Skeletal muscle tissue (tissue), 4 donors: ENCODE results near the gene DEPDC1B. TPM values are rescaled to one million over a fixed set of nuclear protein-coding genes. Genes with fewer than 3 reads are reported as not detected.

Experiments used
- H3K27ac ChIP-seq: one replicate; pipeline ENCODE4 v1.7.0; 2013; ENCODE audit warnings: mild to moderate bottlenecking, low read depth, low read length, inconsistent platforms
- H3K27me3 ChIP-seq, 3 donors: one replicate each; pipeline ENCODE4 v1.7.0; 2013; ENCODE audit warnings: low read length in 3 of 3; ENCODE audit not compliant: control insufficient read depth in 3 of 3, insufficient read depth in 3 of 3
- H3K36me3 ChIP-seq, 3 donors: one replicate each; pipeline ENCODE4 v1.7.0; 2013; ENCODE audit warnings: low read length in 3 of 3; ENCODE audit not compliant: control insufficient read depth in 3 of 3, insufficient read depth in 3 of 3
- H3K4me1 ChIP-seq, 3 donors: one replicate each; pipeline ENCODE4 v1.7.0; 2013; ENCODE audit warnings: low read length in 3 of 3, mild to moderate bottlenecking in 3 of 3; ENCODE audit not compliant: control insufficient read depth in 3 of 3, insufficient read depth in 3 of 3
- H3K4me3 ChIP-seq, 3 donors: one replicate each; pipeline ENCODE4 v1.7.0; 2013; ENCODE audit warnings: low read length in 3 of 3
- H3K9ac ChIP-seq, 3 donors: one replicate each; pipeline ENCODE4 v1.7.0; 2013; ENCODE audit warnings: low read length in 3 of 3, mild to moderate bottlenecking in 3 of 3, moderate library complexity in 2 of 3, low read depth in 1 of 3
- H3K9me3 ChIP-seq, 3 donors: one replicate each; pipeline ENCODE4 v1.7.0; 2013; ENCODE audit warnings: low read length in 3 of 3; ENCODE audit not compliant: control insufficient read depth in 3 of 3
- total RNA-seq: library from RNA; depleted of rRNA; stranded (reverse); fragments of >200 nt; gene quantifications from one replicate; pipeline ENCODE4 v1.2.3, GENCODE V29; 2014
- donor health status: Osteomylitis.

Gene DEPDC1B
- total RNA-seq, 1 donor from 2014 or later: 3.1 TPM

- H3K4me3 ChIP-seq: no peak overlapping the region
- no peaks in the 10 kb centered on the region for H3K36me3 ChIP-seq
- H3K9ac ChIP-seq: no peak overlapping the region
- peaks cover 0 to 3% (median 0%) of the 10 kb centered on the region in 3 donors for H3K9me3 ChIP-seq
- no peaks in the 10 kb centered on the region for H3K27me3 ChIP-seq
- H3K4me1 ChIP-seq: no peaks in the 10 kb centered on the region
- H3K27ac ChIP-seq: no peak overlapping the region
Measured at GRCh38 chr5:60651872-60652620, 47.9 kb downstream of the DEPDC1B start.

DNA sequence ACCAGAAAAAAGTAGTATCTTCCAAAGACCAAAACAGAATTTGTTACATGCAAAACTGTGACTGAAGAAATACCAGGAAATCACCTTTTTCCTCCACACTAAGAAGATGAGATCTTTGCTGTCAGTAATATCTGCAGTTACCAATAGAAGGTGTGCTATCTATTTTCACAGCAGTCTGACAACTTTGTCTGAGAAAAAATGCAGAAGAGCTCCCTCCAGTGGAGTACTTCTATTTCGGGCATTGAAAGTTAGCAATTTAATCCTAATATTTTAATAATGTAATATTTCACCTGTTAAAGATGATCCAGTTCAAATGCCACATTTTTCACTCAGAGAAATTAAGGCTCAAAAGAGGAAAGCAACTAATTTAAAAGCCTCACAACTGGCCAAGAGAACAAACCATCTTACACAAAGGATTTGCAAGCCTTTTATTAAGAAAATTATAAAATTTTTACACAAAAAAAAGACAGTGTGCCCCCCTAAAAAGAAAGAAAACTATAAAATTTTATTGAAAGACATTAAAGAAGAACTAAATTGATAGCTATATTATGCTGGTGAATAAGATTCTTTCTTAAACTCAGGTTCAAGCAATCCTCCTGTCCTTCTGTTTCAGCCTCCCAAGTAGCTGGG, 50.6 kb downstream of the DEPDC1B start:
- Histone ChIP-seq H3K9me3 (no peaks in the 10 kb centered on the region), H3K9ac (no peak overlapping the region), H3K4me3 (no peak overlapping the region), H3K4me1 (no peaks in the 10 kb centered on the region), H3K27ac (no peak overlapping the region), H3K27me3 (no peaks in the 10 kb centered on the region), H3K36me3 (no peaks in the 10 kb centered on the region)

GRCh38 chr5:60648175-60648574, 51.8 kb downstream of the DEPDC1B start:
- Histone ChIP-seq H3K27ac (no peak overlapping the region), H3K9me3 (no peaks in the 10 kb centered on the region), H3K27me3 (no peaks in the 10 kb centered on the region), H3K4me1 (no peaks in the 10 kb centered on the region), H3K36me3 (no peaks in the 10 kb centered on the region), H3K4me3 (no peak overlapping the region), H3K9ac (no peak overlapping the region)

DNA sequence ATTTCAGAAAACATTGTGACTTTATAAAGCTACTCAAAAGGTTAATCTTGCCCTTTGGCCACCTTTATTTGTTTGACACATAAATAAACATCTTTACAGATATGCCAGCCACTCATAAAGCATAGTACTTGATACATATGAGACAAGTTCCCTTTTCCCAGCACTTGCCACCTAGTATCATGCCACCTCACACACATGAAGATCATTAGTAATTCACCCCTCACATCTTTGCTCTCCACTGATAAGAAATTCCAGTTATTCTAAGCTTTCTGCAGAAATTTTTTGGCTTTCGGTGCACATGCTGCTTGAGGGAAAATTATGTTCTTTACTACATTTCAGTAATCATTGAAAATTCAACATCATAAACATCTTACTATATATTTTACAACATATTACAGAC, 59.1 kb downstream of the DEPDC1B start:
- Histone ChIP-seq H3K4me1 (no peaks in the 10 kb centered on the region), H3K9ac (no peak overlapping the region), H3K9me3 (no peaks in the 10 kb centered on the region), H3K36me3 (no peaks in the 10 kb centered on the region), H3K27ac (no peak overlapping the region), H3K4me3 (no peak overlapping the region), H3K27me3 (no peaks in the 10 kb centered on the region)

- no peak overlapping the region for H3K9ac ChIP-seq
- H3K4me1 ChIP-seq: no peaks in the 10 kb centered on the region
- H3K27me3 ChIP-seq: no peaks in the 10 kb centered on the region
- no peak overlapping the region for H3K27ac ChIP-seq
- no peaks in the 10 kb centered on the region for H3K9me3 ChIP-seq
- H3K36me3 ChIP-seq: no peaks in the 10 kb centered on the region
- no peak overlapping the region for H3K4me3 ChIP-seq
Measured at GRCh38 chr5:60639544-60639943, 60.4 kb downstream of the DEPDC1B start.

GRCh38 chr5:60638300-60638699, 61.7 kb downstream of the DEPDC1B start:
- Histone ChIP-seq H3K27me3 (no peaks in the 10 kb centered on the region), H3K36me3 (no peaks in the 10 kb centered on the region), H3K9me3 (no peaks in the 10 kb centered on the region), H3K27ac (no peak overlapping the region), H3K4me3 (no peak overlapping the region), H3K9ac (no peak overlapping the region), H3K4me1 (no peaks in the 10 kb centered on the region)

DNA sequence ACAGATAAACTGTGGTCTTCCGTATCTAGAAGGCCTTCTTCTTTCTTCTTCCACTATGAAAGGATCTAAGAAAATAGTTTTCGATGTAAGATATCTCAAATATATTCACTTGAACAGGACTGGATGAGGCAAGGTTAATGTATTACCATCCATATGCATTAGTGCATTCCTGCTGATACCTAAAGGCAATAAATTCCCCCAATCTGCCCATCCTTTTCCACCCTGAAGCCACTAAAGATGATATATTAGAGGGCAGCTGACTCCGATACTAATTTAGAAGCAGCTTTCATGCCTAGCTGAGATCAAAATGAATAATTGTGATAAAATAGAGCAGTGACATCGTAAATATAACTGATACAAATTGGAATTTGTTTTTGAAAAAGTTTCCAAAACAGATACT, 63.3 kb downstream of the DEPDC1B start:
- H3K4me3 ChIP-seq: no peak overlapping the region
- H3K4me1 ChIP-seq: no peaks in the 10 kb centered on the region
- no peaks in the 10 kb centered on the region for H3K9me3 ChIP-seq
- no peaks in the 10 kb centered on the region for H3K27me3 ChIP-seq
- H3K9ac ChIP-seq: no peak overlapping the region
- no peaks in the 10 kb centered on the region for H3K36me3 ChIP-seq
- no peak overlapping the region for H3K27ac ChIP-seq

DNA sequence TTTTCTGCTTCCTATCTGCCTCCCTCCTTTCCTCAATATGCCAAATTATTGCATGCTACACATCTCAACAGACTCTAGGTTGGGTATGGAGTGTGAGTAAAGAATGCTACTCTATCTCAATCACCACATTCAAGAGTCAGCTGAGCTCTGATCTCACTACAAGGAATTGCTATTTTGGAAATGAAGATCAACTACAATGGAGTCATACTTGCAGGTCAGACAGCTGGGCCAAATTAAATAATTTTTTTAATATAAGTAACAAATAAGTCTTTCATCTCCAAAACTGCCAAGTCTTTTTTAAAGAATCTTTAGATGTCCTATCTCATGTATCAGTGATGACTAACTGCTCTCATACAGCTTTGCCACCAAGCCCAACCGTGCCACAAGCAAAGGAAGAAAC, 64.0 kb downstream of the DEPDC1B start:
- H3K27ac ChIP-seq: no peak overlapping the region
- no peaks in the 10 kb centered on the region for H3K27me3 ChIP-seq
- no peak overlapping the region for H3K9ac ChIP-seq
- H3K4me3 ChIP-seq: no peak overlapping the region
- H3K9me3 ChIP-seq: peaks cover 0 to 2% (median 0%) of the 10 kb centered on the region in 3 donors
- H3K36me3 ChIP-seq: no peaks in the 10 kb centered on the region
- no peaks in the 10 kb centered on the region for H3K4me1 ChIP-seq

DNA sequence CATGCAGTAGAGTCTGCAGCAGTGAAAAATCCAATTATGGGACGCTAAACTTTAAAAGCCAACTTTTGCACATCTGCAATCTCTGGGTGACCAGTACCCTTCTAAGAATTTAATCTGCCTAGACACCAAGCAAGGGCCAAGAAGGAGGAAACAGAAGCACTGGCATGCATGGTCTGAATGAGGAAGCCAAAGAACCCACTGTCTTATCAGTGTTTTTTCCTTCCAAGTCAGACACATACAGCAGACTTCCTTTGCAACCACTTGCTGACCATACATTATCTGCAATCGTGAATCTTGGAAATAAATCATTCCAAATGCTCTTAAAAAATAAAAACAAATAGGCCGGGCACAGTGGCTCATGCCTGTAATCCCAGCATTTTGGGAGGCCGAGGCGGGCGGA, 65.9 kb downstream of the DEPDC1B start:
- H3K4me3 ChIP-seq: no peak overlapping the region
- no peak overlapping the region for H3K27ac ChIP-seq
- peaks cover 0 to 4% (median 0%) of the 10 kb centered on the region in 3 donors for H3K9me3 ChIP-seq
- H3K27me3 ChIP-seq: no peaks in the 10 kb centered on the region
- no peak overlapping the region for H3K9ac ChIP-seq
- no peaks in the 10 kb centered on the region for H3K4me1 ChIP-seq
- no peaks in the 10 kb centered on the region for H3K36me3 ChIP-seq

DNA sequence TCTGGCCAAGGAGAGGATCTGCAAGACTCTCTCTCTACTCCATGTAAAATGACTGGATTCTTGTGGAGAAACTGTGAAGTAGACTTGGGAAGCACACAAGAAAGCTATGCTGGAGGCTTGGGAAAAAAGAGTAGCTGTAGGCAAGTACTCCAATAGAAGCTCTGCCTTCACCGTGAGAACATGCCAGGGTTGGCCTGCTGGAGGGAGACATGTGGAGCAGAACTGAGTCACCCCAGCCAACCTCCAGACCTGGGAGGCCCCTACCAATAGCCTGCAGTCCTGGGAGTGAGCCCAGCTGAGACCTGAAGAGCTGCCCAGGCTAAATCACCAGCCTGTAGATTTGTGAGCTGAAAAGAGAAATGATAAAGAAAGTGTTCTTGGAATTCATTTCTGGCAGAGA, 66.6 kb downstream of the DEPDC1B start:
- Histone ChIP-seq H3K9ac (no peak overlapping the region), H3K27ac (no peak overlapping the region), H3K4me3 (no peak overlapping the region), H3K27me3 (no peaks in the 10 kb centered on the region), H3K9me3 (peaks cover 0 to 4% (median 0%) of the 10 kb centered on the region in 3 donors), H3K36me3 (no peaks in the 10 kb centered on the region), H3K4me1 (no peaks in the 10 kb centered on the region)
